Caco-2 (cell line): ENCODE data around the gene NKTR. TPM values are rescaled to one million over a fixed set of nuclear protein-coding genes. Genes with fewer than 3 reads are reported as not detected.
"Not testable (repeated sequence)": the region's sequence is repeated elsewhere in the genome, so short reads cannot be mapped to it uniquely, and the experiment has no call there.

Source experiments
- BruUV-seq: library from RNA; stranded (reverse); fragments of 400-500 nt; replicated peaks from 2 replicates; lab custom pipeline; 2021; lab: Mats Ljungman, UMichigan
- CTCF ChIA-PET: fragments of 300-600 bp; sonication (Branson Sonifier 250); formaldehyde crosslinking; loops from one replicate; lab custom pipeline; 2022; ENCODE audit warnings: antibody characterized with exemption; lab: Charles Lee
- POLR2A ChIA-PET: fragments of 300-600 bp; sonication (Branson Sonifier 250); formaldehyde crosslinking; loops from one replicate; lab custom pipeline; 2022; ENCODE audit warnings: antibody characterized with exemption; lab: Charles Lee
- DNase-seq, 2 experiments: peaks; one replicate each; pipeline versions ENCODE4 v3.0.0 to v3.0.0-alpha.2; 2020 to 2022
- H3K27me3 ChIP-seq: replicated peaks from 2 replicates; pipeline ENCODE4 v1.6.0; 2011; ENCODE audit warnings: low read length; ENCODE audit not compliant: control insufficient read depth, insufficient read depth
- H3K36me3 ChIP-seq: 2 replicates; pipeline ENCODE4 v1.5.1; 2011; ENCODE audit warnings: low read length; ENCODE audit not compliant: control insufficient read depth, insufficient read depth
- H3K4me1 ChIP-seq: fragments of 250-450 bp; sonication (Bioruptor Pico); 2 replicates; pipeline ENCODE4 v1.5.1; 2020; ENCODE audit warnings: mild to moderate bottlenecking
- H3K4me3 ChIP-seq: 2 replicates; pipeline ENCODE4 v1.5.1; 2011; ENCODE audit warnings: low read depth, mild to moderate bottlenecking, control low read depth, low read length
- H3K9me3 ChIP-seq: fragments of 250-450 bp; sonication (Bioruptor Pico); 2 replicates; pipeline ENCODE4 v1.5.1; 2020; ENCODE audit warnings: mild to moderate bottlenecking, moderate library complexity
- H3K27ac Mint-ChIP-seq: one replicate; pipeline ENCODE4 v1.8.0; 2022; ENCODE audit warnings: mixed read lengths; ENCODE audit not compliant: unreplicated experiment
- H3K27me3 Mint-ChIP-seq: one replicate; pipeline ENCODE4 v1.8.0; 2022; ENCODE audit warnings: mixed read lengths; ENCODE audit not compliant: insufficient read depth, unreplicated experiment
- H3K36me3 Mint-ChIP-seq: one replicate; pipeline ENCODE4 v1.8.0; 2022; ENCODE audit warnings: mild to moderate bottlenecking, mixed read lengths; ENCODE audit not compliant: insufficient read depth, unreplicated experiment
- H3K4me1 Mint-ChIP-seq: one replicate; pipeline ENCODE4 v1.8.0; 2022; ENCODE audit warnings: low read depth, mixed read lengths; ENCODE audit not compliant: unreplicated experiment
- H3K4me3 Mint-ChIP-seq: one replicate; pipeline ENCODE4 v1.8.0; 2022; ENCODE audit warnings: mild to moderate bottlenecking, moderate library complexity, mixed read lengths; ENCODE audit not compliant: unreplicated experiment
- H3K9me3 Mint-ChIP-seq: one replicate; pipeline ENCODE4 v1.8.0; 2022; ENCODE audit warnings: mixed read lengths; ENCODE audit not compliant: unreplicated experiment
- CTCF ChIP-seq, 2 experiments: fragments of 200-600 bp in 1 of 2; IDR thresholded peaks; 1 replicate in 1 of 2; 2 replicates in 1 of 2; pipeline versions ENCODE4 v1.5.1 to v1.8.0; 2011 to 2022; ENCODE audit warnings: antibody characterized with exemption in 1 of 2, control low read depth in 1 of 2, inconsistent platforms in 1 of 2, low read depth in 1 of 2, low read length in 1 of 2, mild to moderate bottlenecking in 1 of 2, moderate library complexity in 1 of 2; ENCODE audit not compliant: insufficient read depth in 1 of 2, severe bottlenecking in 1 of 2, unreplicated experiment in 1 of 2
- intact Hi-C: fragments of 100-400 bp; cut with micrococcal nuclease; formaldehyde crosslinking; loops from one replicate; pipeline ENCODE4 v1.10.0; 2022; ENCODE audit not compliant: unreplicated experiment
- total RNA-seq: library from RNA; stranded (reverse); gene quantifications from 2 replicates; pipeline ENCODE4 v1.2.3, GENCODE V29; 2022

NKTR gene
- total RNA-seq, 1 experiment from 2014 or later, result 66.6 TPM

- ChIA-PET POLR2A (interaction anchor here (2.2 kb wide), 1 partner anchor 9 kb away, joined by 40 read pairs; the partner anchor contains the start of gene NKTR), CTCF (interaction anchor here (1.7 kb wide), 1 partner anchor 9 kb away, joined by 9 read pairs; the partner anchor contains the start of gene NKTR)
- Mint-ChIP-seq H3K27ac (peak overlapping the region; percentile 87), H3K9me3 (no peaks in the 10 kb centered on the region), H3K36me3 (peaks cover 34% of the 10 kb centered on the region), H3K27me3 (no peaks in the 10 kb centered on the region), H3K4me1 (no peaks in the 10 kb centered on the region), H3K4me3 (peak overlapping the region; percentile 81)
- Histone ChIP-seq H3K27me3 (no peaks in the 10 kb centered on the region), H3K4me3 (peak overlapping the region; percentile 66), H3K36me3 (no peaks in the 10 kb centered on the region), H3K4me1 (peaks cover 32% of the 10 kb centered on the region), H3K9me3 (no peaks in the 10 kb centered on the region)
- intact Hi-C loops, result no loop called here
- no peak for DNase-seq
- TSS peak; percentile 55 for BruUV-seq
- no peak for TF ChIP-seq CTCF (IDR thresholded peaks at IDR 0.05; ENCODE audit: insufficient read depth in 1 of 2, low read depth in 1 of 2, low read length in 1 of 2, severe bottlenecking in 1 of 2, unreplicated experiment in 1 of 2)
These were observed 8.7 kb upstream of the NKTR start for GRCh38 chr3:42591811-42592210.

- H3K27me3 ChIP-seq, result no peaks in the 10 kb centered on the region
- no peak for TF ChIP-seq CTCF (IDR thresholded peaks at IDR 0.05; ENCODE audit: insufficient read depth in 1 of 2, low read depth in 1 of 2, low read length in 1 of 2, severe bottlenecking in 1 of 2, unreplicated experiment in 1 of 2)
- Mint-ChIP-seq H3K9me3 (no peaks in the 10 kb centered on the region), H3K4me1 (no peaks in the 10 kb centered on the region), H3K27me3 (no peaks in the 10 kb centered on the region), H3K4me3 (no peak overlapping the region), H3K36me3 (peaks cover 39% of the 10 kb centered on the region), H3K27ac (no peak overlapping the region)
- H3K9me3 ChIP-seq, result no peaks in the 10 kb centered on the region
- intact Hi-C loops, result no loop called here
- peaks cover 35% of the 10 kb centered on the region for H3K4me1 ChIP-seq
- no TSS peak for BruUV-seq
- DNase-seq, result no peak
- ChIA-PET CTCF (no interaction called here), POLR2A (interaction anchor here (1.1 kb wide), 1 partner anchor 12 kb away, joined by 3 read pairs; the partner anchor contains the start of gene SEC22C)
- H3K36me3 ChIP-seq, result no peaks in the 10 kb centered on the region
- no peak overlapping the region for H3K4me3 ChIP-seq
These were observed 6.9 kb upstream of the NKTR start for GRCh38 chr3:42593635-42594034.

GRCh38 chr3:42595682-42596081 lies 4.8 kb upstream of the NKTR start:
- intact Hi-C loops, result no loop called here
- no peak for DNase-seq
- H3K27me3 Mint-ChIP-seq, result no peaks in the 10 kb centered on the region

GRCh38 chr3:42597098-42597497 lies 3.4 kb upstream of the NKTR start:
- DNase-seq, H3K9me3 Mint-ChIP-seq, H3K27me3 ChIP-seq, H3K4me1 Mint-ChIP-seq, H3K9me3 ChIP-seq, CTCF ChIA-PET, intact Hi-C loops, H3K4me3 ChIP-seq, POLR2A ChIA-PET, H3K27me3 Mint-ChIP-seq, BruUV-seq, H3K36me3 ChIP-seq, H3K4me3 Mint-ChIP-seq: not testable (repeated sequence)
- H3K36me3 Mint-ChIP-seq, result peaks cover 35% of the 10 kb centered on the region
- peaks cover 22% of the 10 kb centered on the region; the same call in 1 of the 2 replicates for H3K4me1 ChIP-seq
- peak overlapping the region; percentile 59 for H3K27ac Mint-ChIP-seq

More at GRCh38 chr3:42595682-42596081, 4.8 kb upstream of the NKTR start:
- ChIA-PET CTCF (no interaction called here), POLR2A (no interaction called here)
- TF ChIP-seq CTCF (IDR thresholded peaks at IDR 0.05; ENCODE audit: insufficient read depth in 1 of 2, low read depth in 1 of 2, low read length in 1 of 2, severe bottlenecking in 1 of 2, unreplicated experiment in 1 of 2), result no peak
- H3K9me3 Mint-ChIP-seq, result no peaks in the 10 kb centered on the region
- H3K27ac Mint-ChIP-seq, result no peak overlapping the region
- H3K36me3 Mint-ChIP-seq, result peaks cover 44% of the 10 kb centered on the region
- H3K4me1 Mint-ChIP-seq, result no peaks in the 10 kb centered on the region
- H3K4me3 Mint-ChIP-seq, result no peak overlapping the region
- Histone ChIP-seq H3K4me1 (peaks cover 25% of the 10 kb centered on the region; the same call in 1 of the 2 replicates), H3K4me3 (no peak overlapping the region), H3K36me3 (no peaks in the 10 kb centered on the region), H3K9me3 (no peaks in the 10 kb centered on the region), H3K27me3 (no peaks in the 10 kb centered on the region)
- BruUV-seq, result no TSS peak
